ENCODE measurements around the gene KCNS1. TPM values are rescaled to one million over a fixed set of nuclear protein-coding genes. Genes with fewer than 3 reads are reported as not detected.

Gene KCNS1
- total and polyA plus RNA-seq, 2 experiments from 2014 or later = 0.37 to 3.2 TPM

DNA sequence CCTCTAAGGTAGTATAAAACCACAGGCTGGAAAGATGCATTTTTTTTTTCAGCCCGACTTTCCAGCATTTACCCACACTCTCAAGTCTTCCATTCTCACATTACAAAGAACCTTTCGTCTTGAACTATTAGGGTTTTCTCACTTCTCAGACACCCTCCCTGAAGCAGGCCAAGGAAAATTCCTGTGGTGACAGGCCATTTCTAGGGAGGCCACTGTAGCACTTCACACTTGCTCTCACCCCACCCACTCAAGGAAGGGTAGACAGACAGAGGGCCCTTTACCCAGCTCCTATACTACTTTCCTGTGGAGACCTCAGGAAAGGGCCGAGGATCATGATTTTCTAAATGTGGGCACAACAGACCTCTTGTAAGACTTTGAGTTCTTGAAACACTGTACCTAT, 27.7 kb downstream of the KCNS1 start (continued):
- TF ChIP-seq, protein P1, sequence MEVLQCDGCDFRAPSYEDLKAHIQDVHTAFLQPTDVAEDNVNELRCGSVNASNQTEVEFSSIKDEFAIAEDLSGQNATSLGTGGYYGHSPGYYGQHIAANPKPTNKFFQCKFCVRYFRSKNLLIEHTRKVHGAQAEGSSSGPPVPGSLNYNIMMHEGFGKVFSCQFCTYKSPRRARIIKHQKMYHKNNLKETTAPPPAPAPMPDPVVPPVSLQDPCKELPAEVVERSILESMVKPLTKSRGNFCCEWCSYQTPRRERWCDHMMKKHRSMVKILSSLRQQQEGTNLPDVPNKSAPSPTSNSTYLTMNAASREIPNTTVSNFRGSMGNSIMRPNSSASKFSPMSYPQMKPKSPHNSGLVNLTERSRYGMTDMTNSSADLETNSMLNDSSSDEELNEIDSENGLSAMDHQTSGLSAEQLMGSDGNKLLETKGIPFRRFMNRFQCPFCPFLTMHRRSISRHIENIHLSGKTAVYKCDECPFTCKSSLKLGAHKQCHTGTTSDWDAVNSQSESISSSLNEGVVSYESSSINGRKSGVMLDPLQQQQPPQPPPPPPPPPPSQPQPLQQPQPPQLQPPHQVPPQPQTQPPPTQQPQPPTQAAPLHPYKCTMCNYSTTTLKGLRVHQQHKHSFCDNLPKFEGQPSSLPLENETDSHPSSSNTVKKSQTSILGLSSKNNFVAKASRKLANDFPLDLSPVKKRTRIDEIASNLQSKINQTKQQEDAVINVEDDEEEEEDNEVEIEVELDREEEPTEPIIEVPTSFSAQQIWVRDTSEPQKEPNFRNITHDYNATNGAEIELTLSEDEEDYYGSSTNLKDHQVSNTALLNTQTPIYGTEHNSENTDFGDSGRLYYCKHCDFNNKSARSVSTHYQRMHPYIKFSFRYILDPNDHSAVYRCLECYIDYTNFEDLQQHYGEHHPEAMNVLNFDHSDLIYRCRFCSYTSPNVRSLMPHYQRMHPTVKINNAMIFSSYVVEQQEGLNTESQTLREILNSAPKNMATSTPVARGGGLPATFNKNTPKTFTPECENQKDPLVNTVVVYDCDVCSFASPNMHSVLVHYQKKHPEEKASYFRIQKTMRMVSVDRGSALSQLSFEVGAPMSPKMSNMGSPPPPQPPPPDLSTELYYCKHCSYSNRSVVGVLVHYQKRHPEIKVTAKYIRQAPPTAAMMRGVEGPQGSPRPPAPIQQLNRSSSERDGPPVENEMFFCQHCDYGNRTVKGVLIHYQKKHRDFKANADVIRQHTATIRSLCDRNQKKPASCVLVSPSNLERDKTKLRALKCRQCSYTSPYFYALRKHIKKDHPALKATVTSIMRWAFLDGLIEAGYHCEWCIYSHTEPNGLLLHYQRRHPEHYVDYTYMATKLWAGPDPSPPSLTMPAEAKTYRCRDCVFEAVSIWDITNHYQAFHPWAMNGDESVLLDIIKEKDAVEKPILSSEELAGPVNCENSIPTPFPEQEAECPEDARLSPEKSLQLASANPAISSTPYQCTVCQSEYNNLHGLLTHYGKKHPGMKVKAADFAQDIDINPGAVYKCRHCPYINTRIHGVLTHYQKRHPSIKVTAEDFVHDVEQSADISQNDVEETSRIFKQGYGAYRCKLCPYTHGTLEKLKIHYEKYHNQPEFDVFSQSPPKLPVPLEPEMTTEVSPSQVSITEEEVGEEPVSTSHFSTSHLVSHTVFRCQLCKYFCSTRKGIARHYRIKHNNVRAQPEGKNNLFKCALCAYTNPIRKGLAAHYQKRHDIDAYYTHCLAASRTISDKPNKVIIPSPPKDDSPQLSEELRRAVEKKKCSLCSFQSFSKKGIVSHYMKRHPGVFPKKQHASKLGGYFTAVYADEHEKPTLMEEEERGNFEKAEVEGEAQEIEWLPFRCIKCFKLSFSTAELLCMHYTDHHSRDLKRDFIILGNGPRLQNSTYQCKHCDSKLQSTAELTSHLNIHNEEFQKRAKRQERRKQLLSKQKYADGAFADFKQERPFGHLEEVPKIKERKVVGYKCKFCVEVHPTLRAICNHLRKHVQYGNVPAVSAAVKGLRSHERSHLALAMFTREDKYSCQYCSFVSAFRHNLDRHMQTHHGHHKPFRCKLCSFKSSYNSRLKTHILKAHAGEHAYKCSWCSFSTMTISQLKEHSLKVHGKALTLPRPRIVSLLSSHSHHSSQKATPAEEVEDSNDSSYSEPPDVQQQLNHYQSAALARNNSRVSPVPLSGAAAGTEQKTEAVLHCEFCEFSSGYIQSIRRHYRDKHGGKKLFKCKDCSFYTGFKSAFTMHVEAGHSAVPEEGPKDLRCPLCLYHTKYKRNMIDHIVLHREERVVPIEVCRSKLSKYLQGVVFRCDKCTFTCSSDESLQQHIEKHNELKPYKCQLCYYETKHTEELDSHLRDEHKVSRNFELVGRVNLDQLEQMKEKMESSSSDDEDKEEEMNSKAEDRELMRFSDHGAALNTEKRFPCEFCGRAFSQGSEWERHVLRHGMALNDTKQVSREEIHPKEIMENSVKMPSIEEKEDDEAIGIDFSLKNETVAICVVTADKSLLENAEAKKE (CRISPR knock-in tag; IDR thresholded peaks at IDR 0.05) = no peak
- TF ChIP-seq EZH2 (IDR thresholded peaks at IDR 0.05; ENCODE audit: low read depth, unreplicated experiment) (no peak), POLR2AphosphoS5 (IDR thresholded peaks at IDR 0.05; ENCODE audit: low read depth) (no peak)
- TF ChIP-seq, protein P2, sequence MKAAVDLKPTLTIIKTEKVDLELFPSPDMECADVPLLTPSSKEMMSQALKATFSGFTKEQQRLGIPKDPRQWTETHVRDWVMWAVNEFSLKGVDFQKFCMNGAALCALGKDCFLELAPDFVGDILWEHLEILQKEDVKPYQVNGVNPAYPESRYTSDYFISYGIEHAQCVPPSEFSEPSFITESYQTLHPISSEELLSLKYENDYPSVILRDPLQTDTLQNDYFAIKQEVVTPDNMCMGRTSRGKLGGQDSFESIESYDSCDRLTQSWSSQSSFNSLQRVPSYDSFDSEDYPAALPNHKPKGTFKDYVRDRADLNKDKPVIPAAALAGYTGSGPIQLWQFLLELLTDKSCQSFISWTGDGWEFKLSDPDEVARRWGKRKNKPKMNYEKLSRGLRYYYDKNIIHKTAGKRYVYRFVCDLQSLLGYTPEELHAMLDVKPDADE (IDR thresholded peaks at IDR 0.05) = no peak
- TF ChIP-seq, protein P3, sequence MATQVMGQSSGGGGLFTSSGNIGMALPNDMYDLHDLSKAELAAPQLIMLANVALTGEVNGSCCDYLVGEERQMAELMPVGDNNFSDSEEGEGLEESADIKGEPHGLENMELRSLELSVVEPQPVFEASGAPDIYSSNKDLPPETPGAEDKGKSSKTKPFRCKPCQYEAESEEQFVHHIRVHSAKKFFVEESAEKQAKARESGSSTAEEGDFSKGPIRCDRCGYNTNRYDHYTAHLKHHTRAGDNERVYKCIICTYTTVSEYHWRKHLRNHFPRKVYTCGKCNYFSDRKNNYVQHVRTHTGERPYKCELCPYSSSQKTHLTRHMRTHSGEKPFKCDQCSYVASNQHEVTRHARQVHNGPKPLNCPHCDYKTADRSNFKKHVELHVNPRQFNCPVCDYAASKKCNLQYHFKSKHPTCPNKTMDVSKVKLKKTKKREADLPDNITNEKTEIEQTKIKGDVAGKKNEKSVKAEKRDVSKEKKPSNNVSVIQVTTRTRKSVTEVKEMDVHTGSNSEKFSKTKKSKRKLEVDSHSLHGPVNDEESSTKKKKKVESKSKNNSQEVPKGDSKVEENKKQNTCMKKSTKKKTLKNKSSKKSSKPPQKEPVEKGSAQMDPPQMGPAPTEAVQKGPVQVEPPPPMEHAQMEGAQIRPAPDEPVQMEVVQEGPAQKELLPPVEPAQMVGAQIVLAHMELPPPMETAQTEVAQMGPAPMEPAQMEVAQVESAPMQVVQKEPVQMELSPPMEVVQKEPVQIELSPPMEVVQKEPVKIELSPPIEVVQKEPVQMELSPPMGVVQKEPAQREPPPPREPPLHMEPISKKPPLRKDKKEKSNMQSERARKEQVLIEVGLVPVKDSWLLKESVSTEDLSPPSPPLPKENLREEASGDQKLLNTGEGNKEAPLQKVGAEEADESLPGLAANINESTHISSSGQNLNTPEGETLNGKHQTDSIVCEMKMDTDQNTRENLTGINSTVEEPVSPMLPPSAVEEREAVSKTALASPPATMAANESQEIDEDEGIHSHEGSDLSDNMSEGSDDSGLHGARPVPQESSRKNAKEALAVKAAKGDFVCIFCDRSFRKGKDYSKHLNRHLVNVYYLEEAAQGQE (IDR thresholded peaks at IDR 0.05; ENCODE audit: unreplicated experiment) = no peak

All from GM23338 (cell line).